HUES64 (cell line): ENCODE data around the gene NECTIN1.

Experiments used
- H3K27ac ChIP-seq: 2 replicates; pipeline ENCODE4 v1.7.0; 2013; ENCODE audit warnings: low read depth, low read length, inconsistent platforms
- H3K27me3 ChIP-seq: 2 replicates; pipeline ENCODE4 v1.6.1; 2013; ENCODE audit warnings: mild to moderate bottlenecking, low read length; ENCODE audit not compliant: insufficient read depth
- H3K36me3 ChIP-seq: 2 replicates; pipeline ENCODE4 v1.6.1; 2013; ENCODE audit warnings: mild to moderate bottlenecking, low read length; ENCODE audit not compliant: insufficient read depth
- H3K4me1 ChIP-seq: 2 replicates; pipeline ENCODE4 v1.6.1; 2013; ENCODE audit warnings: mild to moderate bottlenecking, low read length, moderate library complexity; ENCODE audit not compliant: insufficient read depth
- H3K4me3 ChIP-seq: 2 replicates; pipeline ENCODE4 v1.5.1; 2013; ENCODE audit warnings: mild to moderate bottlenecking, low read length, moderate library complexity
- H3K9ac ChIP-seq: 2 replicates; pipeline ENCODE4 v1.6.1; 2013; ENCODE audit warnings: mild to moderate bottlenecking, low read depth, low read length
- H3K9me3 ChIP-seq: 2 replicates; pipeline ENCODE4 v1.6.1; 2013; ENCODE audit warnings: low read depth, low read length; ENCODE audit not compliant: insufficient read depth
- WGBS: fragments of 150-250, 120-280 bp; methylation state at CpG from one replicate; pipeline ENCODE4 v1.1.7; 2013; ENCODE audit warnings: missing lambda C conversion rate; 5-methylcytosine and 5-hydroxymethylcytosine counted together

NECTIN1 gene

GRCh38 chr11:119590651-119591351, 138.2 kb downstream of the NECTIN1 start:
- Histone ChIP-seq H3K9ac (peak overlapping the region; percentile 32; the same call in 1 of the 2 replicates), H3K36me3 (no peaks in the 10 kb centered on the region), H3K4me3 (no peak overlapping the region), H3K4me1 (peaks cover 20% of the 10 kb centered on the region), H3K27ac (peak overlapping the region; percentile 87; the same call in 1 of the 2 replicates), H3K27me3 (peaks cover 6% of the 10 kb centered on the region), H3K9me3 (no peaks in the 10 kb centered on the region)
- WGBS: 23% methylated on average over 4 of the region's 4 CpGs

GRCh38 chr11:119589001-119589400, 140.0 kb downstream of the NECTIN1 start:
- no peak overlapping the region for H3K4me3 ChIP-seq
- H3K9me3 ChIP-seq: no peaks in the 10 kb centered on the region
- peaks cover 17% of the 10 kb centered on the region for H3K27me3 ChIP-seq
- H3K4me1 ChIP-seq: peaks cover 26% of the 10 kb centered on the region
- no peak overlapping the region for H3K27ac ChIP-seq
- H3K9ac ChIP-seq: no peak overlapping the region
- H3K36me3 ChIP-seq: no peaks in the 10 kb centered on the region
